ENCODE data around the gene GALE. TPM values are rescaled to one million over a fixed set of nuclear protein-coding genes. Genes with fewer than 3 reads are reported as not detected.

Gene GALE
- total and polyA plus RNA-seq, 2 donors (not counting 3 experiments of a cell fraction or from before 2014, with no cell fraction given) = 42.9 to 64.7 TPM

DNA sequence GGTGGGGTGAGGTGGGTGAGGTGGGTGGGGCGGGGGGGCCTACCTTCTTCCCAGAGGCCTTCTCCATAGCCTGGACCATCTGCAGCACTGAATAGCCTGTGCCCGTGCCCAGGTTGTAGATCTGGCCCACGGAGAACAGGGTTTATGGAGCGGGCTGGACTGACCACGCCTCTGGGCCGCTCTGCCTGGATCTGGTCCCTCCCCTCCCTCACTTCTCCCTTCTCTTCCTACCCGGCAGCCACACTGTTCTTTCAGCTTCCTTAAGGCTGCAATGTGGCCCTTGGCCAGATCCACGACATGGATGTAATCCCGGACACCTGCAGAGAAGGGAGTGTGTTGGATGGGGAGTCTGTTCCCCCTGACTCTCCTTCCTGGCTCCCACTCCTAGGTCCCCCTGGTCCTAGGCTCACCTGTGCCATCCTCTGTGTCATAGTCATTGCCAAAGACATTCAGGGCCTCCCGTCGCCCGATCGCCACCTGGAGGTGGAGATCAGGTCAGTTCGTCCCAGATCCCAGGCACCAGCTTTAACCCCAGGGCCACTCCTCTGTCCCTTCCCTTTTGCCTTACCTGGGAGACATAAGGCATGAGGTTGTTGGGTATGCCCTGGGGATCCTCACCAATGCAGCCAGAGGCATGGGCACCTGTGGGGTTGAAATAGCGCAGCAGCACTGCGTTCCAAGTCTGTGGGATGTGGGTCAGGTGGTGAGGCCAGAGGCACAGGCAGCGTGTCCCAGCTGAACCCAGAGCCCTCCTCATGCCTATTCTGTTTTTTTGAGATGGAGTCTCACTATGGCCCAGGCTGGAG, 3.9 kb downstream of the GALE start:
- DNase-seq (ENCODE audit: low read depth, low spot score) (no peak), FAIRE-seq (no peak)
- Histone ChIP-seq H2AFZ (ENCODE audit: low read depth, low read length) (no peak overlapping the region), H3K36me3 (ENCODE audit: control insufficient read depth in 2 of 2, extremely low read depth in 1 of 2, insufficient read depth in 2 of 2, low read length in 2 of 2) (peaks cover 0 to 39% of the 10 kb centered on the region in 2 experiments), H3K9me3 (replicated peaks; ENCODE audit: control insufficient read depth, insufficient read depth, low read length) (no peaks in the 10 kb centered on the region), H3K4me3 (replicated peaks in 1 of 3; ENCODE audit: insufficient read depth in 1 of 3, low read depth in 1 of 3, low read length in 3 of 3) (no peak overlapping the region), H3K4me2 (ENCODE audit: insufficient read depth, low read length) (no peak overlapping the region), H3K27me3 (ENCODE audit: control insufficient read depth in 2 of 2, insufficient read depth in 2 of 2, low read length in 2 of 2) (no peaks in the 10 kb centered on the region), H4K20me1 (replicated peaks; ENCODE audit: control insufficient read depth, extremely low read depth, insufficient read depth, low read length) (no peaks in the 10 kb centered on the region), H3K4me1 (ENCODE audit: control insufficient read depth, extremely low read depth, insufficient read depth, low read length) (peaks cover 21% of the 10 kb centered on the region), H3K9ac (replicated peaks; ENCODE audit: extremely low read depth, insufficient read depth, low read length) (no peak overlapping the region), H3K79me2 (ENCODE audit: control insufficient read depth, insufficient read depth, low read length) (peaks cover 18% of the 10 kb centered on the region), H3K27ac (ENCODE audit: insufficient read depth, low read depth, low read length) (no peak overlapping the region), H3K9me1 (replicated peaks; ENCODE audit: control insufficient read depth, extremely low read depth, insufficient read depth, low read length) (no peaks in the 10 kb centered on the region)
- intact Hi-C loops (cut with micrococcal nuclease) = no loop called here
- ChIA-PET CTCF (interaction anchor here (4.6 kb wide), 1 partner anchor 25 kb away, joined by 43 read pairs; no protein-coding TSS in a partner anchor), POLR2A (interaction anchor here (0.8 kb wide), 1 partner anchor 17 kb away, joined by 3 read pairs; no protein-coding TSS in a partner anchor)
- BruUV-seq (replicated peaks) = no TSS peak
- TF ChIP-seq EZH2 (IDR thresholded peaks at IDR 0.05; ENCODE audit: borderline replicate concordance, low read depth, low read length, severe bottlenecking) (no peak), GATA2 (IDR thresholded peaks at IDR 0.05; ENCODE audit: insufficient read depth, insufficient read length, low read depth, low read length) (no peak), POLR2AphosphoS5 (IDR thresholded peaks at IDR 0.05; ENCODE audit: insufficient read depth, low read depth, low read length) (no peak), FOS (IDR thresholded peaks at IDR 0.05; ENCODE audit: borderline replicate concordance, insufficient read depth, low read length) (no peak), MYC (IDR thresholded peaks at IDR 0.05; ENCODE audit: low read depth, low read length) (no peak), JUN (IDR thresholded peaks at IDR 0.05; ENCODE audit: borderline replicate concordance, insufficient read depth, insufficient read length, low read depth) (no peak), POLR2A (IDR thresholded peaks at IDR 0.05; ENCODE audit: low read depth, low read length) (no peak)
- TF ChIP-seq, protein P1, sequence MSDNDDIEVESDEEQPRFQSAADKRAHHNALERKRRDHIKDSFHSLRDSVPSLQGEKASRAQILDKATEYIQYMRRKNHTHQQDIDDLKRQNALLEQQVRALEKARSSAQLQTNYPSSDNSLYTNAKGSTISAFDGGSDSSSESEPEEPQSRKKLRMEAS (IDR thresholded peaks at IDR 0.05; ENCODE audit: insufficient read depth, insufficient read length) = no peak
- dilution Hi-C loops (cut with MboI; ENCODE audit: extremely low pct_ligation_motif_present, low sequenced_read_pairs) = no loop called here

Data from endothelial cell of umbilical vein (primary cell).